Fibroblast of skin of right quadriceps (primary cell): Measurements from ENCODE around the gene BZW1.

Source experiments
- DNase-seq: peaks from one replicate; pipeline ENCODE4 v3.0.0-alpha.2; 2013

BZW1 gene

GRCh38 chr2:200843993-200844948 is 32.6 kb downstream of the BZW1 start:
- DNase-seq = no peak

GRCh38 chr2:200845194-200845593 is 33.5 kb downstream of the BZW1 start:
- DNase-seq = no peak

GRCh38 chr2:200845669-200846325 is 34.1 kb downstream of the BZW1 start:
- no peak for DNase-seq

DNA sequence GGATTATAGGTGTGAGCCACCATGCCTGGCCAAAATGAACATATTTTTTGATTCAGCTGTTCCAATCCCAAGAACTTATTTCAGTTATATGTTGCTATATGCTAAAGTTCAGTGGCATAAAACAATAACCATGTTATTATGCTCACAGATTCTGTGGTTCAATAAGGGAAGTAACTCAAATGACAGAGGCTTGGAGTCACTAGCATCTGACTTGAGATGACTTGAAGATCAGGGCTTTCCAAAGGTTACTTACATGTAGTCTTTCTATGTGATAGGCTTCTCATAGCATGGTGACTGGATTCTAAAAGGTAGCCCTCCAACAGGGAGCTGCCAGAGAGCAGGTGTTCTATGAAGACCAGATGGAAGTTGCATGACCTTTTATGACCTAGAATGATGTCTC is 35.6 kb downstream of the BZW1 start:
- no peak for DNase-seq

- no peak for DNase-seq
Observed at GRCh38 chr2:200847939-200848338, 36.2 kb downstream of the BZW1 start.

DNA sequence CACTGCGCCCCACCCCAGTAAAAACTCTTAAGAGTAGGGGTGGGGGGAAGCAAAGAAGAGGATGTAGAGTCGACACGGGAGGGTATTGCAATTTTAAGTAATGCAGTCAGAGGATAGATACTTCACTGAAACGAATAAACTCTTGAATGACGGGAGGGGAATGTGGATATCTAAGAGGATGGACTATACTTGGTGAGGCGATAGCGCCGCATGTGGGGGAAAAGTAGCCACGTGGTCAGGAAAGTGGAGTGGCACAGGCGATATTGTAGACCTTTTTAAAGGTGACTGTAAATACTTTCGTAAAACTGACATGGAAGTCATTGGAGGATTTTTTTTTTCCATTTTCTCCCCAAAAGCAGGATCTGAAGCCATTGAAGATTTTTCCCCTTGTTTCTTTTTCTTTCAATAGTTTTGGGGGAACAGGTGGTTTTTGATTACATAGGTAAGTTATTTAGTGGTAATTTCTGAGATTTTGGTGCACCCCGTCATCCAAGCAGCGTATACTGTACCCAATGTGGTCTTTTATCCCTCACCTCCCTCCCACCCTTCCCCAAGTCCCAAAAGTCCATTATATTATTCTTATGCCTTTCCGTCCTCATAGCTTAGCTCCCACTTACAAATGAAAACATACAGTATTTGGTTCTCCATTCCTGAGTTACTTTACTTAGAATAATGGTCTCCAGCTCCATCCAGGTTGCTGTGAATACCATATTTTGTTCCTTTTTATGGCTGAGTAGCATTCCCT is 39.0 kb downstream of the BZW1 start:
- no peak for DNase-seq

GRCh38 chr2:200851398-200852248 is 39.9 kb downstream of the BZW1 start:
- DNase-seq = no peak

GRCh38 chr2:200852605-200853004 is 40.9 kb downstream of the BZW1 start:
- DNase-seq = no peak

- no peak for DNase-seq
Observed at GRCh38 chr2:200856806-200857205, 45.1 kb downstream of the BZW1 start.

- DNase-seq = peak; percentile 12
Observed at GRCh38 chr2:200860092-200860795, 48.5 kb downstream of the BZW1 start.

GRCh38 chr2:200861617-200862155 is 50.0 kb downstream of the BZW1 start:
- DNase-seq = no peak

GRCh38 chr2:200862532-200863000 is 50.9 kb downstream of the BZW1 start:
- DNase-seq = peak; percentile 64

- DNase-seq = no peak
Observed at GRCh38 chr2:200863782-200864175, 52.1 kb downstream of the BZW1 start.

GRCh38 chr2:200864176-200865034 is 52.7 kb downstream of the BZW1 start, which contains the start of gene CLK1:
TSS of gene CLK1 (minus strand) at chr2:200864658. CDS start at chr2:200861862, 2,796 bp downstream.
- peak; percentile 92 for DNase-seq

DNA sequence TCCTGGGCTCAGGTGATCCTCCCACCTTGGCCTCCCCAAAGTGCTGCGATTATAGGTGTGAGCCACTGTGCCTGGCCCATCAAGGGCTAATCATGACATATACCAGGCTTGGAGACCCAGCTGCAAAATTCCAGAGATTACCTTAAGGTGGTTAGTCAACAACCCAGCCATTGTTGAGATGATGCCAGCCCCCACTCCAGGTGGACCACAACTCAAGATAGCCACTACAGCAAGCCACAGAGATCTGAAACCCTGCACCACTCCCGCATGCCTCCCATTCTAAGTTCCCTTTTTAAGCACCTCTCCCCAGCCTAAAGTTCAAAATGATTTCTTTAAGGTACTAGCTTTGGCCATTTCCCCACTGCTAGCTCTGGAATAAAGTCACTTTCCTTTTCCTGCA is 57.3 kb downstream of the BZW1 start:
- no peak for DNase-seq

DNA sequence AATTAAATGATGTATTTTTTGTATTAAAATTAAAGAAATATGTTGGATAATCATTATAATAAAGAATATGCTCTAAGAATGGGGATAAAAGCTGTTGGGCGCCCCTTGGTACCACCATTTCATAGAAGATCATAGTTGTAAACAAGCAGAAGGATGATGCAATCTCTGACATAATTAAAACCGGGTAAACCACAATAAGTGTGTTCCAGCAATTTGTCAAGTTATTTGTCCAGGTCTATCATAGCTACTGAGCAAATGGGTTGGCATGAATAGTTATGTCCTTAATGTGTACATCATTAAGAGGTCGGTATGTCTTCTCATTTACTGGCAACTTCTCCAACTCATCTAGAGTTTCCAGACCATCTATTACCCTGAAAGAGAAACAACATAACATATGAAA is 59.4 kb downstream of the BZW1 start:
- DNase-seq = peak; percentile 26

GRCh38 chr2:200873560-200873959 is 61.9 kb downstream of the BZW1 start:
- no peak for DNase-seq
